PC-3 (cell line): Measurements from ENCODE around the gene ODAPH. TPM values are rescaled to one million over a fixed set of nuclear protein-coding genes. Genes with fewer than 3 reads are reported as not detected.

Experiments
- ATAC-seq: fragments of 200-7000 bp; cut with Tn5 transposase; 2 replicates; pipeline ENCODE4 v1.9.1; 2020; ENCODE audit warnings: mild to moderate bottlenecking, moderate library complexity
- BruUV-seq: library from RNA; stranded (reverse); fragments of 400-500 nt; replicated peaks from 2 replicates; lab custom pipeline; 2021; lab: Mats Ljungman, UMichigan
- CTCF ChIA-PET: fragments of 300-600 bp; sonication (Branson Sonifier 250); formaldehyde crosslinking; loops from one replicate; lab custom pipeline; 2022; ENCODE audit warnings: antibody characterized with exemption; lab: Charles Lee
- POLR2A ChIA-PET: fragments of 300-600 bp; sonication (Branson Sonifier 250); formaldehyde crosslinking; loops from one replicate; lab custom pipeline; 2022; ENCODE audit warnings: antibody characterized with exemption; ENCODE audit not compliant: unreplicated experiment; lab: Charles Lee
- DNase-seq: peaks from one replicate; pipeline ENCODE4 v3.0.0-alpha.2; 2015
- H2AFZ ChIP-seq: fragments of 300-600 bp; sonication (generic); 2 replicates; pipeline ENCODE4 v1.6.0; 2016; ENCODE audit warnings: antibody characterized with exemption, low read length
- H3F3A ChIP-seq: fragments of 300-600 bp; sonication (generic); one replicate; pipeline ENCODE4 v1.6.0; 2017; ENCODE audit warnings: antibody characterized with exemption, low read length, control low read depth, mild to moderate bottlenecking; ENCODE audit not compliant: unreplicated experiment
- H3K27ac ChIP-seq: fragments of 300-600 bp; sonication (generic); 2 replicates; pipeline ENCODE4 v1.5.1; 2016; ENCODE audit warnings: mild to moderate bottlenecking, low read length
- H3K27me3 ChIP-seq: fragments of 300-600 bp; sonication (generic); 2 replicates; pipeline ENCODE4 v1.6.1; 2016; ENCODE audit warnings: low read length, mixed read lengths
- H3K36me3 ChIP-seq: fragments of 300-600 bp; sonication (generic); 2 replicates; pipeline ENCODE4 v1.6.1; 2016; ENCODE audit warnings: low read depth, mixed run types, low read length, mixed read lengths
- H3K4me1 ChIP-seq: fragments of 300-600 bp; sonication (generic); 2 replicates; pipeline ENCODE4 v1.5.1; 2016; ENCODE audit warnings: low read length; ENCODE audit not compliant: insufficient read depth
- H3K4me2 ChIP-seq: fragments of 300-600 bp; sonication (generic); 2 replicates; pipeline ENCODE4 v1.6.0; 2016; ENCODE audit warnings: low read length
- H3K4me3 ChIP-seq: fragments of 300-600 bp; sonication (generic); 2 replicates; pipeline ENCODE4 v1.5.1; 2016; ENCODE audit warnings: mild to moderate bottlenecking, low read length, mixed read lengths
- H3K79me2 ChIP-seq: fragments of 300-600 bp; sonication (generic); 2 replicates; pipeline ENCODE4 v1.6.1; 2017; ENCODE audit warnings: low read length, mixed read lengths
- H3K9ac ChIP-seq: fragments of 300-600 bp; sonication (generic); 2 replicates; pipeline ENCODE4 v1.6.0; 2016; ENCODE audit warnings: mild to moderate bottlenecking, low read length
- H3K9me2 ChIP-seq: fragments of 300-600 bp; sonication (generic); replicated peaks from 2 replicates; pipeline ENCODE4 v1.6.1; 2016; ENCODE audit warnings: mixed run types, low read length, mixed read lengths
- H3K9me3 ChIP-seq: fragments of 300-600 bp; sonication (generic); 2 replicates; pipeline ENCODE4 v1.6.1; 2016; ENCODE audit warnings: low read length, mixed read lengths
- H4K20me1 ChIP-seq: fragments of 300-600 bp; sonication (generic); 2 replicates; pipeline ENCODE4 v1.6.1; 2016; ENCODE audit warnings: low read length, mixed read lengths
- CTCF ChIP-seq: fragments of 300-600 bp; sonication (generic); conservative IDR thresholded peaks from 2 replicates; pipeline ENCODE4 v1.5.1; 2017; ENCODE audit warnings: antibody characterized with exemption, low read depth, mild to moderate bottlenecking, low read length
- EZH2 ChIP-seq: fragments of 300-600 bp; sonication (generic); IDR thresholded peaks from one replicate; pipeline ENCODE4 v1.6.1; 2017; ENCODE audit warnings: antibody characterized with exemption, mild to moderate bottlenecking, low read length; ENCODE audit not compliant: unreplicated experiment
- EZH2phosphoT487 ChIP-seq: fragments of 300-600 bp; sonication (generic); IDR thresholded peaks from 2 replicates; pipeline ENCODE4 v1.6.1; 2018; ENCODE audit warnings: mild to moderate bottlenecking, antibody characterized with exemption, low read length, borderline replicate concordance
- intact Hi-C: fragments of 100-400 bp; cut with micrococcal nuclease; formaldehyde crosslinking; loops from 2 replicates; pipeline ENCODE4 v1.9.0; 2023
- total RNA-seq: library from RNA; depleted of rRNA; stranded (reverse); fragments of >200 nt; gene quantifications from 2 replicates; pipeline ENCODE4 v1.2.3, GENCODE V29; 2014

The ODAPH gene
- total RNA-seq, 1 experiment from 2014 or later, result not detected

GRCh38 chr4:75567725-75568124, 11.9 kb downstream of the ODAPH start:
- Histone ChIP-seq H3K36me3 (no peaks in the 10 kb centered on the region), H3K9me3 (no peaks in the 10 kb centered on the region), H3K27me3 (no peaks in the 10 kb centered on the region), H3F3A (no peaks in the 10 kb centered on the region), H3K9me2 (no peaks in the 10 kb centered on the region), H2AFZ (no peak overlapping the region), H3K27ac (no peak overlapping the region), H3K79me2 (no peaks in the 10 kb centered on the region), H4K20me1 (no peaks in the 10 kb centered on the region), H3K9ac (no peak overlapping the region), H3K4me2 (no peak overlapping the region), H3K4me1 (no peaks in the 10 kb centered on the region), H3K4me3 (no peak overlapping the region)
- TF ChIP-seq EZH2, result no peak
- TF ChIP-seq EZH2phosphoT487, result no peak
- no peak for TF ChIP-seq CTCF
- BruUV-seq, result no TSS peak
- DNase-seq (no peak), ATAC-seq (no peak)
- intact Hi-C loops, result no loop called here
- ChIA-PET POLR2A (no interaction called here), CTCF (no interaction called here)

GRCh38 chr4:75584067-75584466, 28.2 kb downstream of the ODAPH start:
- Histone ChIP-seq H3K27ac (no peak overlapping the region), H3K36me3 (no peaks in the 10 kb centered on the region), H3K4me1 (no peaks in the 10 kb centered on the region; the same call in 1 of the 2 replicates), H3K9me2 (no peaks in the 10 kb centered on the region), H3F3A (no peaks in the 10 kb centered on the region), H3K9me3 (no peaks in the 10 kb centered on the region), H2AFZ (no peak overlapping the region), H3K4me3 (no peak overlapping the region), H3K9ac (no peak overlapping the region), H4K20me1 (no peaks in the 10 kb centered on the region), H3K27me3 (no peaks in the 10 kb centered on the region), H3K4me2 (no peak overlapping the region), H3K79me2 (no peaks in the 10 kb centered on the region)
- CTCF ChIA-PET, result no interaction called here
- POLR2A ChIA-PET, result no interaction called here
- DNase-seq (peak; percentile 10), ATAC-seq (no peak)
- TF ChIP-seq CTCF (no peak), EZH2phosphoT487 (no peak), EZH2 (no peak)
- no TSS peak for BruUV-seq
- intact Hi-C loops, result no loop called here

GRCh38 chr4:75593393-75593792, 37.5 kb downstream of the ODAPH start:
- Histone ChIP-seq H3K4me2 (no peak overlapping the region), H3K79me2 (no peaks in the 10 kb centered on the region), H3K4me1 (no peaks in the 10 kb centered on the region), H3K9ac (no peak overlapping the region), H3K4me3 (no peak overlapping the region), H2AFZ (no peak overlapping the region), H3K36me3 (no peaks in the 10 kb centered on the region), H3K9me2 (no peaks in the 10 kb centered on the region), H3K9me3 (no peaks in the 10 kb centered on the region), H3K27ac (no peak overlapping the region), H3F3A (no peaks in the 10 kb centered on the region), H4K20me1 (no peaks in the 10 kb centered on the region), H3K27me3 (no peaks in the 10 kb centered on the region)
- no TSS peak for BruUV-seq
- ChIA-PET CTCF (no interaction called here), POLR2A (no interaction called here)
- no peak for TF ChIP-seq CTCF
- TF ChIP-seq EZH2, result no peak
- no peak for TF ChIP-seq EZH2phosphoT487
- DNase-seq (no peak), ATAC-seq (no peak)
- intact Hi-C loops, result no loop called here
